HPDE6-E6E7 (cell line): ENCODE measurements around the gene TMED10.

Source experiments
- DNase-seq: peaks from one replicate; pipeline ENCODE4 v3.0.0; 2011; ENCODE audit warnings: missing footprints; ENCODE audit errors: extremely low spot score

Gene TMED10

GRCh38 chr14:75084513-75084912 is 91.9 kb downstream of the TMED10 start:
- DNase-seq: peak; percentile 39

- no peak for DNase-seq
Observed at GRCh38 chr14:75083271-75083670, 93.1 kb downstream of the TMED10 start.

- no peak for DNase-seq
Observed at GRCh38 chr14:75081660-75082229, 94.7 kb downstream of the TMED10 start.
